ENCODE results near the gene DCDC2C.

- TF ChIP-seq CTCF (conservative IDR thresholded peaks at IDR 0.05; ENCODE audit: low read depth in 2 of 2) (no peak), ZNF114 (CRISPR knock-in tag; IDR thresholded peaks at IDR 0.05) (no peak), STAT1 (IDR thresholded peaks at IDR 0.05; ENCODE audit: unreplicated experiment) (no peak), POLR2AphosphoS5 (IDR thresholded peaks at IDR 0.05; ENCODE audit: low read depth) (no peak), CREB1 (CRISPR knock-in tag; IDR thresholded peaks at IDR 0.05; ENCODE audit: low read depth) (no peak), EZH2 (IDR thresholded peaks at IDR 0.05; ENCODE audit: low read depth, unreplicated experiment) (no peak), REST (IDR thresholded peaks at IDR 0.05; ENCODE audit: unreplicated experiment) (no peak), EZH2phosphoT487 (IDR thresholded peaks at IDR 0.05; ENCODE audit: unreplicated experiment) (no peak), JUNB (IDR thresholded peaks at IDR 0.05; ENCODE audit: unreplicated experiment) (no peak), ETS1 (IDR thresholded peaks at IDR 0.05) (no peak)
Observed at GRCh38 chr2:3857576-3857975, 154.2 kb downstream of the DCDC2C start.

All from GM23338 (cell line).